Anterior cingulate cortex (tissue), 58 donors: ENCODE results near the gene TXLNA.

ENCODE experiments used
- DNase-seq, 58 donors: peaks; one replicate each; lab custom pipeline; 2025; lab: John Stamatoyannopoulos, UW

Gene TXLNA

GRCh38 chr1:32240140-32240951 is 60.9 kb downstream of the TXLNA start:
- peak in 50 of 58 donors; percentile 14 to 78 (median 40) for DNase-seq

DNA sequence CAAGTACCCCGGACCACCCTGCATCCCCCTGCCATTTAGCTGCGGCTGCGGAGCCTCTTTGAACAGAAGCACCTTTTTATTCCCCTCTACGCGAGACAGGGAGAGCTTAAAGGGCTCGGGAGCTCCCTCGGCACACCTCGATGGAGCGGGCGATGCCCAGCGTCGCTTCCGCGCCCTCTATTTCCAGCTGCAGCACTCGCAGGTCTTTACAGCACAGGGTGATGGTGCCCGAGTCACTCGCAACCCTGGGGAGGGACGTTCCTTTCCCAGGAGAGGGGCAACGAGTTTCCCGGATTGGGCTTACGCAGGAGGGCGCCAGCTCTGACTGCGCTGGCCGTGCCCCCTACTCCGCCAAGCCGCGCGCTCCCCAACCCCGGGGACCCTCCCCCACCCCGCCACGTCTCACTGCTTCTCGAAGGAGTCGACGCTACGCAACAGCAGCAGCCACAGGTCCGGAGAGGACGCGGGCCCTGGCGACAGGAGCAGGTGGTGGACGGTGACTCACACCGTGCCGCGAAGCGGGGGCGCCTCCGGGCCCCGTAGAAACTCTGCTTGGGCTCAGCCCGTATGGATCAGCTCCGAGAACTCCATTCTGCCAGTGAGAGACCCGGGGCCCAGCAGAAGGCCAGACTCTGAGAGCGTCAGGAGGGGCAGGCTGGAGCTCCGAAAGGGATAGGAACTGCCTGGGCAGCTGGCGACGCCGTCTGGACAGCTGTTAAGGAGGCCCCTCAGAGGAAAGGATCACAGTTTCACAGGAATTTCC is 61.7 kb downstream of the TXLNA start:
- peak in 42 of 58 donors; percentile 6 to 72 (median 36) for DNase-seq

DNA sequence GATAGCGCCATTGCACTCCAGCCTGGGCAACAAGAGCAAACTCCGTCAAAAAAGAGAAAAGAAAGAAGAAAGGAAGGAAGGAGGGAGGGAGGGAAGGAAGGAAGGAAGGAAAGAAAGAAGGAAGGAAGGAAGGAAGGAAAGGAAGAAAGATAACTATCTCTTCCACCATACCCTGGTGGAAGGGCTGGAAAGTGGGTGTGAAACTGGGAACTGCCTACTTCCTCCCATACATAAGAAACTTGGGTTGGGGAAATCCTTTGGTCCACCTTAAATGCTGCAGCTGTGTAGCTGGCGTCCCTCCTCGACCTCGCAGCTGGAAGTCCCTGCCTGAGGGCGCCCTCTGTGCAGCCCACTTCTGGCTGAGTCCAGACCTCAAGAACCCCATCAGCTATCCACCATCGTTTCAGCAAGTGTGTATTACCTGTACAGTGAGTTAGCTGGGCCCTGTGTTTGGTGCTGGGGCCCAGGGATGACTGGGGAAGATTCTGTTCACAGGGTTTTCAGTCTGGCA is 62.9 kb downstream of the TXLNA start:
- DNase-seq = peak in 34 of 58 donors; percentile 3 to 60 (median 26)

DNA sequence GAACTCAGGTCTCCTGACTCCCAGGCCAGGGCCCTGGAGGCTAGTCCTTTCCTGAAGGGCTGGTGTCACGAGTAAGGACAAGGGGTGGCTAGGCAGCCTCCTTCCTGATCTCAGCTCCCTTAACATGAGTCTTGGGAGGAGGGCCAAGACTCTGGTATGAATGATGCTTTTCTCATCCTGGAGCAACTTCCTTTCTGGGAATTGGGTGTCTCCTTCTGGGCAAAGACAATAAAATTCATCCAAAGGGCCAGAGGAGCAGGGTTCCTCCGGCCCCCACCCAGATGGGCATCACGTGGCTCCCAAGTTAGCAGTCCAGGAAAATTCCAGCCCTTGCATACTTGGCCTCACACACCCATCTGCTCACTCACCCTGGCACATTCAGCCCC is 67.4 kb downstream of the TXLNA start, which contains the start of gene FAM167B:
Gene FAM167B, plus strand, starts transcription at position 335 of the 386 bp plus-strand sequence. CDS start 200 bp downstream, outside the sequence.
- DNase-seq = no peak

- no peak for DNase-seq
Measured at GRCh38 chr1:32247452-32247851, 68.0 kb downstream of the TXLNA start.
